Measurements from ENCODE around the gene EFNA2.

Gene EFNA2

DNA sequence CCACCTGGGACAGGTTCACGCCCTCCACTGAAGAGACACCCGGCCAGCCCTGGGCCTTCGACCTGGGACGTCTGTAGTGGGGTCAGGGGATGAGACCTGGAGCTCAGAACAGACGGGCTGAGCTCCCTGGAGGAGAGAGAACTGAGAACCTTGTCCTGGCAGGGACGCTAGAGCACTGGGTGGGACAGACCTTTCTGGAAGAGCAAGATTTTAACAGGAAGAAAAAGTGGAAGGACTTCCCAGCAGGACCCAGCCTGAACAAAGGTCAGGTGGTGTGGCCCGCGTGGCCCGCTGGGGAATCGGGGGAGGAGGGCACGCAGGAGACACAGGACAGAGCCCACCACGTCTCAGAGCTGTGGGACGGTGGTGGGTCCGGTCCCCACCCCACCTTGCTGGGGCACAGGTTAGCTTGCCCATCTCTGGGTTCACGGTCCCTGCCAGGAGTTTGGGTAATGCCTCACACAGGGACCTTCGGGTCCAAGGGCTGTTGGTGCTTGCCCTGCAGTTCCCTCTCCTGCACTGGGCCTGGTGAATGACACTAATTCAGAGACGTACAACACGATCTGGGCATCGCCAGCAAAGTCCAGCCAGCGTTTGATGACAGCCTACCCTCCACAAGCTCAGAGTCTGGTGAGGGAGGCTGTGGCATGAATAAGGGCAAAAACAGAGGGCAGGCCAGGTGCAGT is 1.2 kb upstream of the EFNA2 start:
- no peak for DNase-seq (ENCODE audit: low read depth)

DNA sequence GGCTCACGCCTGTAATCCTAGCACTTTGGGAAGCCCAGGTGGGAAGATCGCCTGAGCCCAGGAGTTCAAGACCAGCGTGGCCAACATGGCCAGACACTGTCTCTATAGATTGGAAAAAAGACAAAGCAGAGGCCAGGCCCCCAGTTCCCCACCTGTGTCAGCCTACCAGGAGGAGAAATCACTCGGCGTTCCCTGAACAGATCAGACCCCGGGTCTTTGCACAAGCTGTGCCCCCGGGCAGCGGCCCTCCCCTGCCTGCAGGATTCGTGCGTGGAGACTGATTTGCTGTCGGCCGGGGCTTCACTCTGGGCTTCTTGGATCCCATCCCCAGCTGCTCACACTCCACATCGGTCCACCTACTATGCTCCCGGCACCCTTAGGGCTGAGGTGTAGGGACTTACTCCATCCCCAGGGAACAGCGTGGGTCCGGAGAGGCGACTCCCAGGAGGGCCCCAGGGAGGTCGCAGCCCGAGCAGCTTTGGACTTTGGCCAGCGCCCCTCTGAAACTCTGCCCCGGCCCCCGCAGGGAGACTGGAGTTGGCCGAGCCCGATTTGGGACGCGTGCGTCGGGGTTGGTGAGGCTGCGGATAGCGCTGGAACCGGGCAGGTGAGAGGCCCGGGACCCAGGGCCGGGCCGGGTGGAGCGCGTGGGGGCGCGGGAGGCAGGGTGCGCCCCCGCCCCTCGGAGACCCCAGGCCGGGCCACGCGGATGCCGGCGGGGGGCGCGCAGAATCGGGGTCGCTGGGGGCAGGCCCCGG is 515 bp upstream of the EFNA2 start:
- no peak for DNase-seq (ENCODE audit: low read depth)

GRCh38 chr19:1286487-1287353 is 1.0 kb downstream of the EFNA2 start:
- no peak for DNase-seq (ENCODE audit: low read depth)

GRCh38 chr19:1287354-1288225 is 1.9 kb downstream of the EFNA2 start:
- DNase-seq (ENCODE audit: low read depth): no peak

DNA sequence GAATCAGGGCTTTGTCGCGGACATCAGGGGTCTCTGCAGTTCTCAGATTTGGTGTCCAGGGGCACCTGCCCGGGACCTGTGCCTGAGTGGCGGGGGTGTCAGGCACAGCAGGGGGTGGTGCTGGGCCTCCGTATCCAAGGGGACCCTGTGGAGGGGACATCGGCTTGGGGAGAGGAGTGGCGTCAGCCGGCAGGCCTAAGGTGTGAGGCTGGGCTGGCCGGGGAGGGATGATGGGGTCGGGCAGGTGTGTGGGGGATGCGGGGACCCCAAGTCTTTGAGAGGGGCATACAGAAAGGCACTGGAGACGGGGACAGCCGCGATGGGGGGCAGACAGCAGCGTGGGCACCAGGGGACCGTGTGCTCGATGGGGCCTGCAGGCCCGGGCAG is 2.5 kb downstream of the EFNA2 start:
- DNase-seq (ENCODE audit: low read depth): no peak

DNA sequence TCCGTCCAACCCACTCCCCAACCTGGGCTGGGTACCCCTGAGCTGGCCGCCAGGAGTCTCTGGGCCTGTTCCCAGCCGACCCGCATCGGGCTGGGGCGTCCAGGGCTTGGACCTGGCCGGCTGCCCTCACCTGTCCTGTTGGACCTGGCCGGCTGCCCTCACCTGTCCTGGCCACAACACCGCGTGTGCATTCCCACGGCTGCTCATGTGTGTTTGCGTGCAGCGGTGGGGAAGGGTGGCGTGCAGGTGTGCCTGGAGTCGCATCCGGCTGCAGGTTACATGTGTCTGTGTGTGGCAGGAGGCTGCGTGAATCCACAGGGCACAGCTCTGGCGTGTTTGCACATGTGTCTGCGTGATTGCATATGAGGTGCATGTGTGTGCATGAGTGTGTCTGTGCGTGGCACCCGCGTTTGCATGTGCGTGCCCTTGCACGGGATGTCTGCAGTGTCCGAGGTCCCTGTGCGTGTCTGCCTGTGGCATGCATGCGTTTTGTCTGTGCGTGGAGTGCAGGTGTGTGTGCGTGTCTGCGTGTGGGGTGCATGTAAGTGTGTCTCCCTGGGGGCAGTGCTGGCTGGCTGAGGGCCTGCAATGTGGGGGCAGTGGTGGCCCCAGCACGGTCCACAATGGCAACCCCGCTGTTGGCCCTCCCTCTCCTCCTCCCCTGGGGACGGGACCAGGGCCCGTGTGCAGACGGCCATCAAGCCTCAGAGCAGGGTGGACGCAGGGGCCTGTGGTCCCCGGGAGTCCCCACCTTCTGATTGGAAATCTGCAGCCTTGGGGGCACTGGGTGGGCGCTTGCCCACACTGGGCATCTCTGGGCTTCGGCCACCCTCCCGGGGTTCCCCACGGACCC is 3.4 kb downstream of the EFNA2 start:
- DNase-seq (ENCODE audit: low read depth): no peak

GRCh38 chr19:1289686-1290025 is 4.0 kb downstream of the EFNA2 start:
- no peak for DNase-seq (ENCODE audit: low read depth)

DNA sequence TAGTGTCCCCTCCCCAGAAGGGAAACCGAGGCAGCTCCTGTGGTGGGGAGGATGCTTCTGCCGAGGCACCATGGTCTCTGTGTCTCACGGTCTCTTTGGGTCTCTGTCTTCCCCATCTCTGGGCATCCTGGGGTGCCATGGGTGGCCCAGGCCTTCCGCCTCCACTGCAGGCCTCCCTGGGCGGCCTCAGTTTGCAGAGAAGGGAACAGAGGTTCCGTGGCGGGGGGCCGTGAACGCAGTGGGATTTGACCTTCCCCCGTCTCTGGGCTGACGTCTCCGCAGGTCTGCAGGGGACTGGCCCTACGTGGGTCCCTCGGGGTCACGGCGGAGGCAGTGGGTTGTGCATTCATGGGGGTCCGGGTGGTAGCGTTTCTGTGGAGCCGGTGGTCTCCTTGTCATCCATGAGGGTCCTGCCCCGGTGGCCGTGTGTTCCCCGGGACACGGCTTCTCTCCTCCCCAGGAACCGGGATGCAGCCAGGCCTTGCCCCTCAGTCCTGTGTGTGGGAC is 4.6 kb downstream of the EFNA2 start:
- DNase-seq (ENCODE audit: low read depth): no peak

GRCh38 chr19:1290703-1291651 is 5.3 kb downstream of the EFNA2 start:
- DNase-seq (ENCODE audit: low read depth): no peak

GRCh38 chr19:1291761-1292418 is 6.2 kb downstream of the EFNA2 start:
- no peak for DNase-seq (ENCODE audit: low read depth)

- DNase-seq (ENCODE audit: low read depth): no peak
These were observed 6.9 kb downstream of the EFNA2 start for GRCh38 chr19:1292419-1293151.

GRCh38 chr19:1293782-1294604 is 8.3 kb downstream of the EFNA2 start:
- no peak for DNase-seq (ENCODE audit: low read depth)

- no peak for DNase-seq (ENCODE audit: low read depth)
These were observed 9.0 kb downstream of the EFNA2 start for GRCh38 chr19:1294688-1295087.

GRCh38 chr19:1295169-1296012 is 9.7 kb downstream of the EFNA2 start:
- DNase-seq (ENCODE audit: low read depth): no peak

- no peak for DNase-seq (ENCODE audit: low read depth)
These were observed 10.4 kb downstream of the EFNA2 start for GRCh38 chr19:1296078-1296477.

DNA sequence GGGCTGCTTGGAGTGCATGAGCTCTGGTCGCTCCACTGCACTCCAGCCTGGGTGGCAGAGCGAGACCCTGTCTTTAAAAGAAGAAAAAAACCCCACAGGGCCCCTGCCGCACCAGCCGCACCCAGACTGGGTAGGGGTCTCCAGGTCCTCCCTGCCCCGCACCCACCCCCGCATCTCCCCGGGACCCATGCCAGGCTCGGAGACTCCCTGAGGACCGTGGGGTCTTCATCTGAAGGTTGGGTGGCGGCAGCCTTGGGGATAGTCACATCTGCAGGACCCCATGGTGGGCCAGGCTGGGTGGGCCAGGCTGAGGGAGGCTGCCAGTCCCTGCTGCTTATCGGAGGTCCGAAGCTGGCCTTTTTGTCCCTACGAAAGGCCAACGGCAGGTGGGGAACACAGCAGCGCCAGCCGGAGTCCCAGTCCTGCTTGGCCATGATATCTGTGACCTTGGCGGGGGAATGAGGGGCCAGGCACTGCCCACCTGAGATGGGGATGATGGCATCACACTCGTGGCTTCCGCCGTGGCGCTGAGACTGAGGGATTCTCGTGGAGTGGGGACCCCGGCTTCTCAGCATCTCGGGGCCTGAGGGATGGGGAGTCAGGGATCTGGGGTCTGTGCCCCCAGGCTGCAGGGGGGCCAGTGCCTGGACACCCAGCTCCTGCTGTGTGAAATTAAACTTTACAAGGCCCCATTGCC is 11.1 kb downstream of the EFNA2 start:
- no peak for DNase-seq (ENCODE audit: low read depth)

Data from non-pigmented ciliary epithelial cell (primary cell).